DMS114 treated with DMSO at 0.1 percent for 48 hours (cell line): ENCODE results near the gene AGPAT2.

Experiments used
- DNase-seq: peaks from one replicate; lab custom pipeline; 2025; ENCODE audit not compliant: unreplicated experiment; lab: John Stamatoyannopoulos, UW

AGPAT2 gene

GRCh38 chr9:136665111-136665703, 22.1 kb downstream of the AGPAT2 start:
- DNase-seq: no peak

- DNase-seq: no peak
These were observed 23.0 kb downstream of the AGPAT2 start for GRCh38 chr9:136664000-136664915.

DNA sequence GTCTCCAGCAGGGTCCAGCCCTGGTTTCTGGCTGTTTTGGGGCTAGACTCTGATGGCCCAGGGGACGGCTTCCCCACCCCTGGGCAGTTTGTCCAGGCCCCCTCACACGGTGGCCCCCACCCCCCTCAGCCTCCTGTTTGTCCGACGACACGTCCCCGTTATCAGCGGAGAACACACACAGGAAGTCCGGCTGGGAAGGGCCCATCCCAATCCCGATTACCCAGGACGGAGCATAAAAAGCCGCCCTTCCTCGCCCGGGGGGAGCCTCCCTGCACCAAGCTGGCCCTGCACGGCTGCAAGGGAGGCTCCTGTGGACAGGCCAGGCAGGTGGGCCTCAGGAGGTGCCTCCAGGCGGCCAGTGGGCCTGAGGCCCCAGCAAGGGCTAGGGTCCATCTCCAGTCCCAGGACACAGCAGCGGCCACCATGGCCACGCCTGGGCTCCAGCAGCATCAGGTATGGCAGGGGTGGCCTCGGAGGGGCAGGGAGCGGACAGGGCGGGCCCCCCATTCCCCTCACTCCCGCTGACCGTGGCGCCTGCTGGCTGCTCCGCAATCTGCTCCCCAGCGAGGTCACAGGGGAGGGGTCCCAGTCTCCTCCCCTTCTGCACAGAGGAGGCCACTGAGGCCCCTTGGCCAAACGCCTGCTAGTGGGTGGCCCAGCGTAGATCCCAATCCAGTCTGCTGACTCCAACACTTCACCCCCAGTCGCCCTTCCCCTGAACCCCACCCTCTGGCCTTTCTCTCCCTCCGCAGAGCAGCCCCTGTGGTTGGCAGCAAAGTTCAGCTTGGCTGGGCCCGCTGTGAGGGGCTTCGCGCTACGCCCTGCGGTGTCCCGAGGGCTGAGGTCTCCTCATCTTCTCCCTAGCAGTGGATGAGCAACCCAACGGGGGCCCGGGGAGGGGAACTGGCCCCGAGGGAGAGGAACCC, 24.3 kb downstream of the AGPAT2 start, which contains the start of gene EGFL7:
Gene EGFL7, plus strand, starts transcription at position 261 of the 926 bp plus-strand sequence. CDS start 5,367 bp downstream, outside the sequence.
- DNase-seq: no peak

- no peak for DNase-seq
These were observed 25.0 kb downstream of the AGPAT2 start for GRCh38 chr9:136662326-136662655.

GRCh38 chr9:136661641-136662325, 25.5 kb downstream of the AGPAT2 start:
- no peak for DNase-seq

DNA sequence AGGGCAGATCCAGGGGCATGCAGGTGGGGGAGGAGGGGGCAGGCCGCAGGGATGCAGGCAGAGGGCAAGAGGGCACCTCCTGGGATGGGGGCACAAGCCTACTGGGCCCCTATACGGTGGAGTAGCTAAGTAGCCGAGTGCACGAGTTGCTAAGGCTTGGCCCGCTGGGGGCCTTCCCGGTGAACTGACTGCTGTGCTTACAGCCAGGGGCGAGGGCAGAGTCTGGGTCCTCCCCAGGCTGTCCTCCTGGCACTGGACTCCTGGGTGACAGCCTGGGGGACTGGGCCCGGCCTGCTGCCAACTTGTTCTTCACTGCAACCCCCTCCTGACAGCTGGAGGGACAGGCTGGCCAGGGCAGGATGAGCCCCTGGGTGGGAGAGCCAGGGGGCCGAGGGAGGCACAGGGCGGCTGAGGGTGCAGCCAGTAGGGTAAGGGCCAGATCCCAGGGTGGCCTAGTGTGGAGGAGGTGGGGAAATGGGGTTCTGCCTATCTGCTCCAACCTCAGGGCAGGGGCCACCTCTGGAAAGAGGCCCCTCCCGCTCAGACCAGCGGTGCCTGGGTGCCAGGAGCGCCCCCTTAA, 26.2 kb downstream of the AGPAT2 start:
- DNase-seq: no peak

DNA sequence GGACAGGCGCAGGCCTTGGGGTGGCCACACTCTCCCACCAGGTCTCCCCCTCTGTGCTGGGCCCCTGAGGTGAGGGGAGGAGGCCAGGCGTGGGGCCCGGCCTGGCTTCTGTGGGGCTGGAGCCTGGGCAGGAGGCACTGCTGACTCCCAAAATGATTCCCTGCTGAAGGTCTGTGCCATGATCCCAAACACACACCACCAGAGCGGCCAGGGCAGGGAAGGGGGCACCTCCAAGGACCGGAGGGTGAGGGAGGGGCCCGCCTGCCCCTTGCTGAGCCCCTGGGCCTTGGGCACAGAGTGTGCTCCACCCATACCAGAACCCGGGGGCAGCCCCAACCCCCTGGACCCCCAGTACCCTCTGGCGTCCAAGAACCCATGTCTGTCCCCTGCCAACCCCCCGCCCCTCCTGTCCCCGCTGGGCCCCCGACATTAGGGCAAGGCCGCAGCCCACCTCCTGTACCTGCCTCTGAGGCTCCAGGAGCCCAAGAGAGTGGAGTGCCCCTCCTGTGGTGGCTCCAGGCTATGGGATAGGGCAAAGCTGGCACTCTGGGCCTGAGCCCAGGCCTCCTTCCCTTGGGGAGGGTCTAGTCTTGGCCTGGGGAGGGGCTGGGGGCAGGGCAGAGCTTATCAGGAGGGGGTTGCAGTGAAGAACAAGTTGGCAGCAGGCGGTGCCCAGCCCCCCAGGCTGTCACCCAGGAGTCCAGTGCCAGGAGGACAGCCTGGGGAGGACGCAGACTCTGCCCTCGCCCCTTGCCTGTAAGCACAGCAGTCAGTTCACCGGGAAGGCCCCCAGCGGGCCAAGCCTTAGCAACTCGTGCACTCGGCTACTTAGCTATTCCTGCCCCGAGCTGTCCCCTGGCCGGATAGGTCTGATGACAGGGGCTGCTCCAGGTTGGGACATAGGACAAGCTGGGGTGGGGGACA, 27.1 kb downstream of the AGPAT2 start:
- DNase-seq: no peak

- no peak for DNase-seq
These were observed 28.3 kb downstream of the AGPAT2 start for GRCh38 chr9:136658849-136659535.

DNA sequence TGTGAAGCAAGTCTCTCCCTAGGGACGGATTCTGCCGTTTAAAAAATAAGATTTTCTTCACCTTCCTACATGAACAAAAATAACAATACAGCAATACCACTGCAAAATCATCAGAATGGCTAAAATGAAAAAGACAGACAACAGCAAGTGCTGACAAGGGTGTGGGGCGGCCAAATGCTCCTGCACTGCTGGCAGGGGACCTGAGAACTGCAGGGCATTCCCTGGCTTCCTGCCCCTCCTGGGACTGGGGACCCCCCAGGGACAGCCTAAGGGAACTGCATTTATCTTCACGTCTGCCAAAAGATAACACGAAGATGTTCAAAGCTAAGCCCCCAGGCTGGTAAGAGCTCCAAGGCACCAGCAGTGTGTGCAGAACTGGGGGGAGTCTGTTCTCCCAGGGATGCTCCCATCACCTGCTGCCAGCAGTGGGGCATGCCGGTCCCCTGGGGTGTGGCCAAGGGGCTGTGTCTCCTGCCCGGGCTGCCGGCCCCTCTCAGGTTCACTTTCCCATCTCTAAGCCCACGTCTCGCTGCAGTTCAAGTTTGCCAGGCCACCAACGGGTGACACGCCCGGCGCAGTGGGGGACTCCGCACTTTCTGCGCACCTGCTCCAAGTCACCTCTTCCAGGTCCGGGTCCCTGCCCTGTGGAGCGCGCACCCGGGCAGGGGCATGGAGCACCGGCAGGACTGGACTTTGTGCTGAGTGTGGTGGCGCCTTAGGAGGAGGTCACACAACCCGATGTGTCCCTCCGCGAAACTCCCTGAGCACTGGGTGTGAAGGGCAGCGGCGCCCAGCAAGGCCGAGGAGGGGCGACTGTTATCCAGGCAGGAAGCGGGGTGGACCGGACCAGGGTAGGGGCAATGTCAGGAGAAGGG, 29.0 kb downstream of the AGPAT2 start:
- no peak for DNase-seq

- no peak for DNase-seq
These were observed 30.3 kb downstream of the AGPAT2 start for GRCh38 chr9:136656795-136657611.

DNA sequence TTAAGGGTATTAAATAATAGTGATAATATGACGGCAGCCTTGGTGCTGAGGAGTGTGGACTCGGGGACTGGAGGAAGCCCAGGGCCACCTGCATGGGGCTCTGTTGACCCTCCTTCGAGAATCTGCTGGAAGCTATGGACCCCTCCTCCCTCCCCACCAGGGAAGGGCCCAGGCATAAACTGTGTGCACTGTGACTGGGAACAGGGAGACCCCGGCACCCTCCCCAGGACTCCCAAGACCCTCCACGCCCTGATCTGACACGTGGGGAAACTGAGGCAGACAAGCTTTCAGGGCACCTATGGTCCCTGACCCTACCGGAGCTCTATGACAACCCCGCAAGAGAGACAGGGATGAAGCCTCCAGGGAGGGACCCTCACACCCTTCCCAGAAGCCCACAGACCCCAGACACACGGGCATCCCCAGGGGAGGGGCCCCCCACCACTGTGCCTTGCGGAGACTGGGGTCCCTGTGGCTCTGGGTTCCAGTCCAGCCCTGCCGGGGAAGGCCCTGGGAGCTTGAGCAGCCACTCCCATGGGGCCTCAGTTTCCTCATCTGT, 31.0 kb downstream of the AGPAT2 start:
- no peak for DNase-seq

DNA sequence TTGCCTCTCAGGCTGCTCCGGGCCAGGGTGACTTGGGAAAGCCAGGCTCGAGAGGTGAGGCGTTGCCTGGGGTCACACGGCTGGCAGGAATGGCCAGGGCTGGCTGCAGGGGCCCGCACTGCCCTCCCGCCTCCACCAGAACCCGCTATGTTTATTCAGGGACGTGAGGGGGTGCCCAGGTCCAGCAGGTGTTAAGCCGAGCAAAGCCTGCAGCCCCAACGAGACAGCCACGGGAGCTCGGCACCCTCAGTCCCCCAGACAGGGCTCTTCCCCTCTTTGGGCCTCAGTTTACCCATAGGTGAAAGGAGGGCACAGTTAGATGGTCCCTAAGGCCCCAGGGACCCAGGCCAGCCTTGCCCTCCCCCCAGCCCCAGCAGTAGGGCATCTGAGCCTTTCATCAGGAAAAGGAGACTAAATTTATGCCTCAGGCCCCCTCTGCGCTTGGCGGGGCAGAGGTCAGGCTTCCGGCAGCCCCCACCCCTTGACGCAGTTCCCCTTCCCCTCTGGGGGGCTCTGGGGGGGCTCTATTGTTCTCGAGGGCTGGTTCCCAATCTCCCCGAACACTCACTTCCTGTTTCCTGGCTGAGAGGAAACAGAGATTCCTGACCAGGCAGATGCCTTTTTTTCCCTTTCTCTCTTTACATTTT, 31.6 kb downstream of the AGPAT2 start:
- no peak for DNase-seq

DNA sequence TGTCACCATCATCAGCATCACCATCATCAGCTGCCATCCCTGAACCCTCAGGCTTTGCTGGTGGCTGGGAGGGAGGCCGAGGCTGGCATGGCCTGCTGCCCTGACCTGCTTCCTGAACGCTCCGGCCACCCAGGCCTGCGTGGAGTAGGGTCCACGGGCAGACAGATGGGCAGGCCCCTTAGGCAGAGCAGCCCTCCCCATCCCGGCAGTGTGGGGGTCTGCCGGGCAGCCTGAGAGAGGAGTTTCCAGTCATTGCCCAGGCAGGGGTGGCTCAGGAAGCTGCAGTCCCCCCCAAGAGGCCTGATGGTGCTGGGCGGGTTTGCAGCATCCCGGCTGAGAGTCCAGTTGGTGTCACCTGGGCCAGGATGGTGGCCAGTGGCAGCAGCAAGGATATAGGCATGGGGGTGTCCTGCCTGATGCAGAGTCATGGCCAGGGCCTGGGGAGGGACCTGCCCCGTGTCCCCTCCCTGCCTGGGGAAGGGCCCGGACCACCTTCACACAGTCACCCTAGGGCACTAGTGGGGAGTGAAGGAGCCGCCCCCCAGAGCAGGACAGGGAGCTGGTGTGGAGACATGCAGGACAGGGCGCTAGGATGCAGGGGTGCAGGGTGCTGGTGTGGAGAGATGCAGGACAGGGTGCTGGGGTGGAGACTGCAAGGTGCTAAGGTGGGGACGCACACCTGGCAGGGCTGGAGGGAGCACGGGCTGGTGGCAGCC, 32.3 kb downstream of the AGPAT2 start:
- no peak for DNase-seq

DNA sequence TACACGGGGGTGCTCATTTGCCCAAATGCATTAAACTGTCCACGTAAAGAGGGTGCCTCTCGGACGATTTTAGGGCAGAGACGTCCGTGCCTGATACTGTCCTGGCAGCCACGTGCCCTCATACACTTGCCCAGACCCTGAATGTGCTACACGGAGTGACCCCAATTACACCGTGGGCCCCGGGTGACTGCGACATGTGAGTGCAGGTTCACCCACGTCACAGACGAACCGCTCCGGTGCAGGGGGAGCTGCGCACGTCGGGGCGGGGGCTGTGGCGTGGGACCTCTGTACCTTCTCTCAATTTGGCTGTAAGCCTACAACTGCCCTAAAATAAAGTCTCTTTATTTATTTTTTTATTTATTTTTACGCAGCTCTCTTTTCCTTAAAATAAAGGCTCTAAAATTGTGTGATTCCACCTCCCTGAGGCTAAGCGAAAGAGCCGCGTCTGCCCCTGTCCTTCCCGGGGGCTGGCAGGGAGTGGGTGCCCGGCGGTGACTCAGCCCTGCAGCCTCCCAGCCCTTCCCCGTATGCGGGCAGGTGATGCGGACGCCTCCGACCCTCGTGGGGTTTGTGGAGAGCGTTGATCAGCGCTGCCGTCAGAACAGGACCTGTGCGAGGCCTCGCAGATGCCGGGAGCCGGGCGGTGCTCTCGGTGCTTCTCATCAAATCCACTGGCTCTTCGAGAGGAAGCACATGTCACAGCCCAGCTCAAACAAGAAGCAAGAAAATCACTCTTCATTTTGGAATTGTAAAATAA, 33.8 kb downstream of the AGPAT2 start:
- DNase-seq: no peak

DNA sequence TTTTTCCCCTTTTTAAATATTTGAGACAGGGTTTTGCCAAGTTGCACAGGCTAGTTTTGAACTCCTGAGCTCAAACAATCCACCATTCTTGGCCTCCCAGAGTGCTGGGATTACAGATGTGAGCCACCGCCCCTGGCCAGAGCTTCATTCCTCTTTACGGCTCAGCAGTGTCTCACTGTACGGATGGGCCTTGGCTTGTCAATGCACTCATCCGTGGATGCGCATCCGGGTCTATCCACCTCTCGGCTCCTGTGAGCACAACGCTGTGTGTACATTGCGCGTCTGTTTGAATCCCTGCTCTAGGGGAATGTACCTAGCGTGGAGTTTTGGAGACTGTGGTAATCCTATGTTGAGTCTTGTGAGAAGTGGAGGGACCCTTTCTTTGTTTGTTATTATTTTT, 35.4 kb downstream of the AGPAT2 start:
- DNase-seq: no peak
